NCI-H1048 (cell line): ENCODE measurements around the gene NPFFR1.

Experiments used
- DNase-seq: peaks from one replicate; lab custom pipeline; 2025; lab: John Stamatoyannopoulos, UW

NPFFR1 gene

GRCh38 chr10:70315815-70316214, 32.0 kb upstream of the NPFFR1 start:
- no peak for DNase-seq

GRCh38 chr10:70315276-70315675, 31.5 kb upstream of the NPFFR1 start:
- no peak for DNase-seq

GRCh38 chr10:70312972-70313371, 29.2 kb upstream of the NPFFR1 start:
- no peak for DNase-seq

GRCh38 chr10:70312249-70312648, 28.4 kb upstream of the NPFFR1 start:
- DNase-seq: no peak

- no peak for DNase-seq
Observed at GRCh38 chr10:70311698-70312097, 27.9 kb upstream of the NPFFR1 start.

- no peak for DNase-seq
Observed at GRCh38 chr10:70309661-70310060, 25.9 kb upstream of the NPFFR1 start.

GRCh38 chr10:70308121-70309060, 24.6 kb upstream of the NPFFR1 start:
- no peak for DNase-seq

GRCh38 chr10:70306886-70307520, 23.2 kb upstream of the NPFFR1 start:
- no peak for DNase-seq

GRCh38 chr10:70306181-70306705, 22.4 kb upstream of the NPFFR1 start:
- no peak for DNase-seq

GRCh38 chr10:70303730-70304129, 19.9 kb upstream of the NPFFR1 start:
- DNase-seq: no peak

GRCh38 chr10:70302292-70302691, 18.5 kb upstream of the NPFFR1 start:
- DNase-seq: no peak

GRCh38 chr10:70300908-70301597, 17.2 kb upstream of the NPFFR1 start:
- no peak for DNase-seq

GRCh38 chr10:70300461-70300860, 16.7 kb upstream of the NPFFR1 start:
- DNase-seq: no peak

GRCh38 chr10:70299876-70300275, 16.1 kb upstream of the NPFFR1 start:
- no peak for DNase-seq

GRCh38 chr10:70298393-70298792, 14.6 kb upstream of the NPFFR1 start:
- DNase-seq: no peak

- no peak for DNase-seq
Observed at GRCh38 chr10:70297224-70297623, 13.4 kb upstream of the NPFFR1 start.

GRCh38 chr10:70296406-70296899, 12.6 kb upstream of the NPFFR1 start:
- no peak for DNase-seq

- no peak for DNase-seq
Observed at GRCh38 chr10:70295926-70296325, 12.1 kb upstream of the NPFFR1 start.

GRCh38 chr10:70295321-70295720, 11.5 kb upstream of the NPFFR1 start:
- no peak for DNase-seq

GRCh38 chr10:70293169-70293843, 9.5 kb upstream of the NPFFR1 start:
- no peak for DNase-seq

GRCh38 chr10:70292004-70292403, 8.2 kb upstream of the NPFFR1 start:
- no peak for DNase-seq

- DNase-seq: no peak
Observed at GRCh38 chr10:70289739-70290138, 5.9 kb upstream of the NPFFR1 start.
